Right lung (tissue), 5 donors: Measurements from ENCODE around the gene ZNF281. TPM values are rescaled to one million over a fixed set of nuclear protein-coding genes. Genes with fewer than 3 reads are reported as not detected.
"Not testable (repeated sequence)": the region's sequence is repeated elsewhere in the genome, so short reads cannot be mapped to it uniquely, and the experiment has no call there.

Experiments
- DNase-seq, 2 donors: peaks; one replicate each; pipeline ENCODE4 v3.0.0-alpha.2; 2013
- polyA plus RNA-seq, 5 donors: library from polyadenylated mRNA; unstranded; fragments of 120-200 nt; gene quantifications; one replicate each; pipeline versions ENCODE4 v1.2.1 to v1.2.3, GENCODE V29; 2013; ENCODE audit warnings: inconsistent platforms in 1 of 5, low replicate concordance in 1 of 5; ENCODE audit not compliant: insufficient read length in 5 of 5, insufficient read depth in 1 of 5

The ZNF281 gene
- polyA plus RNA-seq, 5 donors = 19.4 to 30.2 (median 26.9) TPM

GRCh38 chr1:200366577-200367253 lies 43.1 kb downstream of the ZNF281 start:
- no peak for DNase-seq

- DNase-seq = no peak
These were observed 43.9 kb downstream of the ZNF281 start for GRCh38 chr1:200365897-200366426.

DNA sequence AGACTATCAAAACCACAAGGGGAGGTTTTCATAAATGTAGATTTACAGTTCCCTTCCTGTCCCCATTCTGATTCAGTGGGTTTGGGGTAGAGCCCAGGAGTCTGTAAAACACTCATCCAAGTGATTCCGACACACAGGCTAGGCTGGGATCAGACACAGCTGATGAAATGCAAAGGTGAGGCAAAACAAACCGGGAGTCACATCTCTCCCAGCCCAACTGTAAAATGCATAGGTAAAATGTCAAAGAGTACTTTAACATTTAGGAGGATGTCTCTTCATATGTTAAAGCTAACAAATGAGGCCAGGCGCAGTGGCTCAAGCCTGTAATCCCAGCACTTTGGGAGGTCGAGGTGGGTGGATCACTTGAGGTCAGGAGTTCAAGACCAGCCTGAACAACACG lies 45.0 kb downstream of the ZNF281 start:
- no peak for DNase-seq

DNA sequence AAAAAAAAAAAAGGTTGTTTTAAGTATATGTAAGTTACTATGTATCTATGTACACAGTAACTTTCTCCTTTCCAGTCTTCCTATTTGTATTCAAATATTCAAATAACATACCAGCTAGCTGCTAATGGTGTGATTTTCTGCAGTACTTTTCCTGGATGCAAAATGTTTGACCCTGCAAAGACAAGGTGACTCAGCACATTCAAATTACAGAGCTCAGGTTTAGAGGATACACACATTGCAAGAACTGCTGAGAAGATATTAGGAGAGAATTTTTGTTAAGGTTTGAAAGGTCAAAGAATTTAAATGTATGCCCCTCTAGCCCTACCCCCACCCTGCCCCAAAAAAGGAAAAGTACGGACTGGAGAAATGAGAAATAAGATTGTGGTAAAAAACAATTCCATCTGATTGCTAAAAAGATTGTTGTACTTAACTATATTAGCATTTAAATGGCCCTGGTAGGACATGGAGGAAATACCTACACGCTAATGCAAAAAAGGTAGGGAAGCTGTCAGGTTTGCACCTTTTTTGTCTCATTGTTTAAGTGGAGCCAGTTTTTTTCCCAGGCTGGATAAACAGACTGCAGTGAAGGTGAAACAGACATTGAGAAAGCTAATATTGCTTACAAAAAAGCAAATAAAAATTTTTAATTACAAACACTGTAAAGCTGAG lies 45.6 kb downstream of the ZNF281 start:
- DNase-seq = no peak

- DNase-seq = no peak
These were observed 46.4 kb downstream of the ZNF281 start for GRCh38 chr1:200363264-200363933.

DNA sequence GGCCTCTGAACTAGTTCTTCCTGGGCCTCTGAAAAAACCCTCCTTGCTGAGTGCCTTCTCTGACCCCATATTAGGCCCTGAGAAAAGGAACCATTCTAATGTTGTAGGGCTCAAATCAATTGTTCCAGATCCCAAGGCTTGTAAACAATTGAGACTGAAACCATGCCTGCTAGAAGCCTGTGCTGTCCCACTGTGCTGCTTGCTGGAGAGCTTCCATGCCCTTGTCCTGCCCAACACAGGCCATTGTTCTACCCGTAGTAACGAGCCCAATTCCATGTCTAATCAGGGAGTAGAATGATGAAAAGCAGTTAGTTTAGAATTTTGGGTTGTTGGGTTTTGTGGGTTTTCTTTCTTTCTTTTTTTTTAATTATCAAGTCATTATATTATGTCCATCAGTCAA lies 47.4 kb downstream of the ZNF281 start:
- no peak for DNase-seq

DNA sequence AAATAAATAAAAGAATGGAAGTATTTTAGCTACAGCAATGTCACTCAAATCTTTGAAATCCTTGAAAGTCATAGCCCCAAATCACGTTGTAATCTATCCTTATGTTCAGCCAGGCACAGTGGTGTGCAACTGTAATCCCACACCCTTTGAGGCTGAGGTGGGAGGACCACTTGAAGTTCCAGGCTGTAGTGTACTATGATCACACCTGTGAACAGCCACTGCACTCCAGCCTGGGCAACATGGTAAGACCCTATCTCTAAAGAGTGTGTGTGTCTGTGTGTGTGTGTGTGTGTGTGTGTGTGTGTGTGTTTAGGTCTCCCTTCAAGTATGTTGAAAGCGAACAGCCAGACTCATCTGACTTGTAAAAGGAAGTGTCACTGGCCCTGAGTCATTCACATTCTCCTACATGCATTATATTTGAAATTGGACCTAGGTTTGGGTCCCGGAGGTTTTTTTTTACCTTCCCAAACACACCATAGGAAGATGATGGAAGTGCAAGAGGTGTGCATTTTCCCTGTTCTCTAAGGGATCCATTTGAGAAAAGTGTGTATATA lies 50.1 kb downstream of the ZNF281 start:
- no peak for DNase-seq

- not testable (repeated sequence) for DNase-seq
These were observed 51.9 kb downstream of the ZNF281 start for GRCh38 chr1:200357925-200358324.

DNA sequence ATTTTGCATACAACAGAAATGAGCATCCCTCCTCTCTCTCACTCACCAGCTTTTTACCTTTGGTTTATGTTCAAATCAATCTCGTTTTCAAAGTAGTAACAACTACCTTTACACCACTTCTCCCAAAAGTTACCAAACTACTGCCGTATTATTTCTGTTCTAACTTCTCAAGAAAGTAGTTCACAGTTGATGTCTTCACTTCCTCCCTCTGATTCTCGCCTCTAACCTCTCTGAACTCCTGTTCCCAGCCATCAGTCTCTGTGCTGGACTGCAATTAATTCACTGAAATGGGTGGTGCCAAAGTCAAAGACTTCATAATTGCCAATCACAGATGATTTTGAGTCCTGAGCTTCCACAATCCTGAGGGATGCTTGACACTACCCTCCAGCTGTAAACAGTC lies 54.0 kb downstream of the ZNF281 start:
- no peak for DNase-seq

Other genes starting within 250 kb of the ZNF281 start
- 10 to 100 TPM in 1 of 5 donors, 1 to 10 TPM in 4; 3.4 to 15.6 (median 7.8) TPM for gene KIF14, start 210.7 kb upstream of the ZNF281 start, polyA plus RNA-seq